GM21619 (cell line): ENCODE data around the gene KCNJ10.
A peak's percentile ranks its signal among the peaks of the same experiment; 100 is the strongest.

ENCODE experiments used
- ATAC-seq: cut with Tn5 transposase; IDR thresholded peaks from one replicate; pipeline ENCODE4 v1.9.1; 2021; ENCODE audit not compliant: unreplicated experiment

The KCNJ10 gene

DNA sequence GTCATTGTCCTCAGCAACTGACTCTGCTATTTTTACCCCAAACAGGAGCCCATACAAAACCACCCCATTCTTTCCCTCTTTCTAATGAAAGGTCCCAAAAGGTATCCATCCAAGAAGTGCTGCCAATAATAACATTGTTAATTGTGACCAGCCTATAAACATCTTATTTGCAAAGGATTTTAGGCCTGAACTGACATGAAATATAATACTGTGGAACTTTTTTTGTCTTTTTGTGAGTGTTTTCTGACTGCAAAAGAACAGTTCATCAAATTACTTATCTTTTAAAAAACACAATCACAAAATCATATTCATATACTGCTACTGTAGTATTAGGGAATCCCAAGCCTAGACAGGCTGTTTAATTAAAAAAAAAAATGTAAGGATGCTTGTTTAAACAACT is 41.5 kb downstream of the KCNJ10 start:
- no peak for ATAC-seq

DNA sequence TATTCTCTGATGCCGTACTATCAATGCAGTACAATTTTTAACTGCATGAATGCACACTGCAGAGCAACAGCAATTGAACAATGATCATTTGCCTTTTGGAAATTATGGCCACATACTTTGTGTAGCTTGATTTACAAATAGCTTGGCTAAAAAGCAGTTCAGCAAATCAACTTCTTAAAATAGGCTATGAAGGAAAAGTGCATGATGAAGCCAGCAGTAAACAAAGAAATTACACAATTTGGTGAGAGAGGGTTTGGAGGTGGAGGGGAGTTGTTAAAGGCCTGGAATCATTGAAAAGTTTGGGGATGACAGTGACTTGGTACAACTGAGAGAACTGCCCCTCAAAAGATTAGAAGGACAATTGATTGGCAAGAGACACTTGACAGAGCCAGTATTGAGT is 44.6 kb downstream of the KCNJ10 start:
- no peak for ATAC-seq

DNA sequence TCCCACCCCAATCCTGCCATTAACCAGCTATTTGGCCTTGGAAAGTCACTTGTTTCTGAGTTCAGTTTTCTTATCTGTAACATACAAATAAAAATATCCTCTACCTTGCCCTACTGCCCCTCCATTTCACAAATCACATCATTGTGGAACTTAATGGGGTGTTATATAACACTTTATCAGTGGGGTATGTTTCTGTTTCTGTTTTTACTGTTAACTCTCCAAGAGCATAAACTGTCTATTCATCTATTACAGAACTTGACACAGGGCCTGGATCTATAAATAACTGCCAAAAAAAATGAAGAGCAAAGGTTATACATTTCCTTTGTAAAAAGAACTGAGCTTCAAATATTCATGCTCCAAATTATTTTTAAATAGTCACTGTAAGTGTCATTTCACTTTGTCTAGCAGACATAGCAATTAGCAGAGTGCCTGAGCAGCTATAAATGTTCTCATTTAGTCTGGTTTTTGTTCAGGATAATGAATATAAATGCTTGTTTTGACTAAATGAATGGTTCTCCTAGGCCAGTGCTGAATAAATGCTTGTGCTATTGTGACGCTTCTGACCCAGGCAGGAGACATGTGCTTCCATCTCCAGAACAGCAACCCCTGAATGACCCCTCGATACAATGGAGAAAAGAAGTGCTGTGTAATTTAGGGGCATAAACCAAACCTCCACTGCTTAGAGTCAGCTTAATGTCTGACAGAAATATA is 45.6 kb downstream of the KCNJ10 start:
- ATAC-seq = no peak

DNA sequence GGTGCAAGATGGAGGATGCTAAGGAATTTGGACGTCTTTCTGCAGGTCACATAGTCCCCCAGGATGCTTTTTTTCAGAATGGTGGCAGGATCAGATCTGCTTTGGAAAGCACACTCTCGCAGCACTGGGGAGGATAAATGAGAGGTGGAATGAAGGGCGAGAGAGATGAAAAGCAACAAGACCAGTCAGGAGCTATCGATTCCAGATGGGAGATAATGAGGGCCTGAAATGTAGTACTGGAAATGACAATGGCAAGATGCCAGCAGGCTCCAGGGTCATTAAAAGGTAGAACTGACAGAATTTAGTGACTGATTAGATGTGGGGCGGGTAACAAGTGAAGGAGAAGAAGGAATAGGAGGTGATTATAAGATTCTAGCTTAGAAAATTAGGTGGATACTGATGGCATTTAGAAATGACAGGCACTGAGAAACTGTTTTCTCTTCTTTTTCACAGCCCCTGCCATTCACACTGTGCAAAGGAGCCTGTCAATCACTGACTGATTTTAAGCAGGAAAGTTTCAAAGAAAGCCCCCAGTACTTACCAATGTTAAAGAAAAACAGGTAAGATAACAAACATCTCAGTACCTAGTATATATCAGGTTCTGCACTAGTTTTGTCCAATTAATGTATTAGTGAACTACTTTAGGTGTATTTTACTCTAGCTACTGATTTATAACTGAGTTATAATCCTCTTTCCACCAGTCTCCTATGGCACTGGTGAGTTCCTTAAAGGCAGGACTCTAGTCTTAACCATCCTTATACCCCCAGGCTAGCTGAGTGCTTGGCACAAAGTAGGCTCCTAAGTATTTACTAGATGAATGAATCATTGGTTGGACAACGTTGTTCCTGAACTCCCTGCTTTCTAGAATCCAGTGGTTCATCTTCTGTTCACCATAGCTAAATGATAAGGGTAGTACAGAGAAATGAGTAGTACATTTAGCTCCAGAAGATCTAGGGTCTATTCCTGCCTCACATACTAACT is 47.3 kb downstream of the KCNJ10 start:
- no peak for ATAC-seq

DNA sequence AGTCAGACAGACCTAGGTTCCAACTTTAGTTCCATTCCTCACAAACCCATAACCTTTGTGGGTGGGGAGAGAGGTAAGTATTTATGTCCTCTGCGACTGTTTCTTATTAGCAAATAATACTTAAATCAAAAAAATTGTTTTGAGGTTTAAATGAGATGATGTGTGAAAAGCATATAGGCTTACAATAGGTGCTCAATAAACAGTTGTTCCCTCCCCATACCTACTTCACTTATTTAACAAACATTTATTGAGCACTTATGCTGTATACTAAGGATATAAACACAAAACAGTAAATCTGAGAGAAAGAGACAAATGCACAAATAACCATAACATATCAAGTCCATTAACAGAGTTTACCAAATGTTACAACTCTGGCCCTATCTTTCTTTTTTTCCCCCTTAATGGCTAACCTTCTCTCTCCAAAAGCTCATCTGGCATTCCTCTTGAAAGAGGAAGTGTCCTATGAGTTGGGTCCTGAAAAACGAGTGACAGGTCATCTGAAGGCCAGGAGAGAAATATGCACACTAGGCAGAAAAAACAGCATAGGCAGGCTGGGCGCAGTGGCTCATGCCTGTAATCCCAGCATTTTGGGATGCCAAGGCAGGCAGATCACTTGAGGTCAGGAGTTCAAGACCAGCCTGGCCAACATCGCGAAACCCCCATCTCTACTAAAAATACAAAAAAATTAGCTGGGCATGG is 48.4 kb downstream of the KCNJ10 start:
- no peak for ATAC-seq

DNA sequence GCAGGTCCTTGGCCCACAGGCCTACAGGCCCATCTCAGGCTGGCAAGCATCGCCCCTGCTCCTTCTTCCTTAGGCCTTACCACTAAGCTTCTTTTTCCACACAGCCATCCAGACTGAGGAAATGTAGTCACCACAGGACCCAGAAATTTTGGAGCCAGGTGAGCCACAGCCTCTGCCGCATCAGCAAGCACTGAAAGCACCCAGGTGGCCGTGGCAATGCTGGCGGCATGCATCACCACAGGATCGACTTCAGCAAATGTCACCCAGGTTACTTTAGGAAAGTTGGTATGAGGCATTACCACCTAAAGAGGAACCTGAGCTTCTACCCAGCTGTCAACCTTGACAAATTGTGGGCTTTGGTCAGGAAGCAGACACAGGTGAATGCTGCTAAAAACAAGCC is 49.8 kb downstream of the KCNJ10 start:
- no peak for ATAC-seq

DNA sequence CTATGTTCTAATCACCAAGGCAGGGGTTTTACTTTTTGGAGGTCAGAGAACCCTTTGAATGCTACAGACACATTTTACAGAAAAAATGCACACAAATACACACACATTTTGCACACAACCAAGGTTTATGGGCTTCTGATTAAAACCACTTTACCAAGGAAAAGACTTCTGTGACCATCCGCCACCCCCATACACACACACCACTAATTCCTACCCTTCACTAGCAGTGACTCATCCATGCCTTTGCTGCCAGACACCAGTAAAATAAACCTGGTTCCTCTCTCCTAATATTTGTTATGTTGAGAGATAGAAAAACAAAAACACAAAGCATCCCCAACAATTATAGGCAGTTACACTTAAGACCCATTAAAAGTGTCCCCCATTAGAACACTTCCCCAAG is 51.1 kb downstream of the KCNJ10 start:
- ATAC-seq = no peak

DNA sequence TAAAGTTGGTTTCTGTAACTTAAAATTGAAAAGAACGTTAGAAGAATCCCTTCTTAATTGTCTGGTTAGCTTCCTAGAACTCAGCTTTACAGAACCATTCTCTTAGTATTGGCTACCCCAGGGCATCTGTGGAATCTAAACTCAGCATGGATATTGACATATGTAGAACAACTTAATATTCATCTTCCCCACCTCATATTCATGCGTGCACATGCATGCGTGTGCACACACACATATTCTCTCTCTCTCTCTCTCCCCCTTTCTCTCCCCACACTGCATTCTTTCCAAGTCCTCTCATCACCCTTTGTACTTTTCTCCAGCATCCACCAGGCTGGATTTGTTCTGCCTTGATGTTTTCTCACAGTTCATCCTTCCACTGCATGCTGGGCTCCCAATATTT is 51.6 kb downstream of the KCNJ10 start:
- no peak for ATAC-seq

DNA sequence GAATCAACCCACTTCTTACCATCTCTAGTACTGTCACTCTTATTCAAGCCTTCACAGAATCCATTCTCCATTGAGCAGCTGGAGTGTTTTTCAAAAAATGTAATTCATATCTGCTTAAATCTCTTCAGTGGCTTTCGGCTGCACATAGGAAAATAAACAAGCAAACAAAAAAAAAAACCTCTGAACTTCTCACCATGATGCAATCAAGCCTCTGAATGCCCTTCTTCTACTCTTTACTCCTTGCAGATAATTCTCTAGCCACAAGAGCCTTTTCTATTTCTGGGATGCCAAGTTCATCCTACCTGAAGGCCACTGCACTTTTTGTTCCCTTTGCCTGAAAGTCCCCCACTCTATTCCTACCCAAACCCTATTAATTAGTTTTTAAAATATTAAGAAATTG is 52.4 kb downstream of the KCNJ10 start:
- no peak for ATAC-seq

DNA sequence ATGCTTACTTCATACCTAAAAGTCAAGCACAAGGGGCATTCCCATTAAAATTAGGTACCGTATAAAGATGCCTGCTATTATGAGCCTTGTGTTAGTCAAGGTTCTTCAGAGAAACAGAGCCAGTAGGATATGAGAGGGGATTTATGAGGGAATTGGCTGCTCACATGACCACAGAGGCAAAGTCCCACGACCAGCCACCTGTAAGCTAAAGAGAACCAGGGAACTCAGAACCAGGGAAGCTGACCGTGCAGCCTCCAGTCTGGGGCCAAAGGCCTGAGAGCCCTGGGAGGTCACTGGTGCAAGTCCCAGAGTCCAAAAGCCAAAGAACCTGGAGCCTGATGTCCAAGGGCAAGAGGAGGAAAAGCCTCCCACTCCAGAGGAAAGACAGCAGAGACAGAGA is 58.2 kb downstream of the KCNJ10 start:
- no peak for ATAC-seq

DNA sequence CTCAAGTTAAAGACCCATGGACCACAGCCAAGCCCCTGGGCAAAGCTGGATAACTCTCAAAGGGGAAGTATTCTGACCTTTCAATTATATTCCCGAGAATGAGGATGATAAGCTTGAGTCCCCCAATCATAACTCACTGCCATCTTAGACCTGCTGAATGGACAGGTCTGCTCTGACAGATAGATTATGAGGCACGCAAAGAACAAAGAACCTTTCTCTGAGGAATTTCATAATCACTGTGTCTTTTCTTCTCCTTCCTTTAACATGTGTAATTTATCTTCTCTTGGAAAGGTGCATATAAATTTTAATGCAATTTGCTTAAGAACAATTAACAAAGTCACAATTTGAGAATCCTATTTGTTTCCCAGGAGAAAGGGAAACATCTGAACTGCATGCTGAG is 60.2 kb downstream of the KCNJ10 start:
- ATAC-seq = no peak

DNA sequence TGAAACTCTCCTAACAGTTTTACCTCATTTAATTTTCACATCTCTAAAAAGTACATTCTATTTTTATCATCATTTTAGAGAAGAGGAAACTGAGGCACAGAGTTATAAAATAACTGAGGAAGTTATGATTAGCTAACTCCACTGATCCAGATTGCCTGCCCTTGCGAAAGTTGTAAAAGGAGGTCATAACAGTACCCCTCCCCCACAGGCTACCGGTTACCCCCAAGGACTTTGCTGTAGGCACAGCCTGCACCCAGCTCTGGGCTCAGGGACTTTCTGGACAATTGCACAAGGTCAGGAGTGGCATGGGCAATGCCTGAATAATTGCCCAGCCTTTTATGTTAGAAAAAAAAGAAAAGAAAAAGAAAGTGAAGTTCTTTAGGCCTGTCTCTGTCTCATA is 60.9 kb downstream of the KCNJ10 start:
- no peak for ATAC-seq

DNA sequence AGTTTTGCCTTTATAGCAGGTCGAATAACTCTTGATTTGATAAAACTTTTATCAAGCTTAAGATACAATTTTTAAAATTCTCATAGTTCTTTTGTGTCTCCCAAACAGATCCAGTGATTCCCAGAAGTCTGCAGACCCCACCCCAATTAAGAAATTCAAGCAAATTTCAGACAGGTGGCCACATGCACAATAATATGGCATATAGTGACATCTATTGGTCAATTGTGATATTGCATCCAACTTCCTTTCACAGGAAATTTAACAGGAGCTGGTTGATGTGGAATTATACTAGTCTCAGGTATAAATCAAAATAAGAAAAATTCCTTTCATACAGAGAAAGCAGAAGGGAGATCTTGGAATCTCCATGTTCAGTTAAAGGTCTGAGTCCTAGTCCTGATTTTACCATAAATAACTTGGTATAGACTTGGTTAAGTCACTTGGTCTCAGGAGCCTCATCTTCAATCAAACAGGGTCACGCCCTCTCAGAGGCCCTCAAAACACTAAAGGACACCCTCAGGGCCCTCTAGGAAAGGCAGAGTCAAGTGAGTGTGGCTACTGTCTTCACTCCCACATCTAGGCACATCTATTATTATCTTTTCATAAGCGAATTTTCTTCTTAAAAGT is 62.3 kb downstream of the KCNJ10 start:
- ATAC-seq = no peak

DNA sequence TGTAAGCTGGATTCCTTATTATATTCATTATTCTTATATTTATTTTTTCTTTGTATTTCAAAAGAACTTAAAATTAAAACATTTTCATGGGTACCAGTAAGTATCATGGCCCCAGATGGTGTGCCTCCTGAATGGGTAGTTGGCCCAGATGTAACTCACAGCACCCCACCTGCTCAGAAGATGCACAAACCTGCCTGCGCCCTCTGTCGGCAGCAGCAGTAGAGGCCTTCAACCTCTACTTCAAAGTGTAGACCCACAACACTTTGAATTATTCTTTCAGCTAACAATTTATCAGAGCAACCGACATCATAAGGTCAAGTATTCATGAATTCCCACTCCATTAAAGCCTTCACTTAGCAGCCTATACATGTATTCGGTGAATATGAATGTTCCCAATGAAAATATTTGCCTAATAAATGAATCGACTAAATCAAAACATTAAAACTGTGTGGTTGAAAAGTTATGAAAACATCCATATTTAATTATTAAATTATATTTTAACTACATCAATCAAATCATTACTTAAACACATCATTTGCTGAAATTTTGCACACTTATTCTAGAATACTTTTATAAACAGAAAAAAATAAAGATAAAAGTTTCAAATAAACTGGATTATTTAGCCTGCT is 63.5 kb downstream of the KCNJ10 start:
- peak; percentile 64 for ATAC-seq

DNA sequence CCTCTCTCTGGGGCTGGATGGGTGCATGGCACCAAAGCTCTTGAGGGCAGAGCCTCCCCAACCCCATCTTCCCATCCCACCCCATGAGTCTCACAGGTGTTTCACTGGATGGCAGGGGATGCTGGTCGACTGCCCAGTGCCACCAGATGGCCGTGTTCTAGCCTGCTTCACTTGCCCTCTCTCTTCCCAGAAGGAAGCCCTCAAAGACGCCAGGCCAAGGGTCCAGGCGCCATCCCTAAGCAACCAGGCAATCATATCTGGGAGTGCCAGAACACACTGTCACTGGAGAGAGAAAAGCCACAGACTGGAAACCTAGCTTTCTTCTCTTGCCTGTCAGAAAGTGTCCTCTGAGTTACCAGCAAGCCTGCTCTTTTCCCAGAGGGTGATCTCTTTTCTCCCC is 64.9 kb downstream of the KCNJ10 start:
- ATAC-seq = no peak

DNA sequence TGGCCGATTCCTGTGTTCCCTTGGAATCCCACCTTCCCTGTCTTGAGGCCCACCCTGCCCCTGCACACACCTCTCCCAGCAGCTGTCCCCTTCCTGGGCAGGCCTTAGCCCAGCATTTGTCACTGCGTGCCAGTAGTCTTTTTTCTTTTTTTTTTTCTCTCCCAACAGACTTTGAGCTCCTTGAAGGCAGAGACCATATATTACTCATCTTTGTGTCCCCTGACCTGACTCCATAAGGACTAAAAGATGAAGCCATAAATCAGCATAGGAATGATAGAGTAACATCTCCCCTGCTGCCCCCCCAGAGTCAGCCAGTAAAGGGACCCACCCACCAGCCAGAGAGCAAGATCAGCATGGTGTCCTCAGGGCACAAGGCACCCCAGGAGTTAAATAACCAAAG is 65.5 kb downstream of the KCNJ10 start:
- no peak for ATAC-seq

DNA sequence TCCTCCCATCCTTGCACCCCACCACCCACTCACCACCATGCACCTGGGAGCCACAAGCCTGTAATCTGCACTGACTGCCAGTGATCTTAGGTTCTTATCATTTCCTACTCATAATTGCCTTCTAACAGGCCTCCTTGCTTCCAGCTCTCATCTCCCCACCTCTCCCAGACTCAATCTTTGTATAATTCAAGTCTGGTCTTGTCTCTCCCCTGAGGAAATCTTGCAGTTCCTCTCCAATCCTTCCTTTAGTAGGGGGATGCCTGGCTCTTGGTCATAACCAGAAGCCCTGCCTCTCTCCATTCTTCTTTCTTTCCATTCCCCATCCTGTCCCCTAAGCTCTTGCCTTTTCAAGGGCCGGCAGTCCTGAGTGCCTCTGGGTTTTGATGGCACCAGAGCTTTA is 66.0 kb downstream of the KCNJ10 start:
- ATAC-seq = no peak

DNA sequence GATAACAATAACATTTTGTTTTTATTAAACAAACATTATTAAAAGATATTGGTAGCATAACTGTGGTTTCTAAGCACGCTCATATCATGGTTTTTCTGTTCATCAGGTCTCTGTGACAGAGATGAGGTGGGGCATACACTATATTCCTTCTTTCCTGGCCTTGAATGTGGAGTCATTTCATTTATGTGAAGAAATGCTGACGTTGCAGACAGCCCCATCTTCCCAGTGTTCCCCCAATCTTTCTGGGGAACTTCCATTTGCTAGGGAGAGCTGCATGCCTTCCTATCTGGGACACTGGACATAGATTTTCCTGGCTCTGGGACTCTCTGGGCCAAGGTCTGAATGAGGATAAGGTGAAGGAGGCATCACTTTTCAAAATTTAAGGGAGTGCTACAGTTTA is 68.5 kb downstream of the KCNJ10 start:
- no peak for ATAC-seq

DNA sequence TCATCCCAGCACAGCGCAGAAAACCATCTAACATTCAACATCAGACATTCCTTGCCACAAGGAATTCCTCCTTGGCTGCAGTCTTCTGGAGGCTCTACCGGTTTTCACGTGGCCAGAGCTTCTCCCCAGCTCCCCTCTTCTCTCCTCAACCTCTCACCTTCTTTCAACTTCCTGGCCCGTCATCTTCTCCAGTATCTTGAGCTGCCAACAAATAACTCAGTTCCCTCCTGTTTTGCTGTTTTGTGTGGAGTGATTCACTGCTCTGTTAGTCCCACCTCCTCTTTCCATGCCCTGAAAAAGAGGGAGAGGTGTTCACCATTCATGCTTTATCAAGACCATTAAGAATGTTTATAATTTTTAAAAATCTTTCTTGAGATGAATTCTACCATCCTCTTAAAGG is 70.8 kb downstream of the KCNJ10 start:
- ATAC-seq = no peak

DNA sequence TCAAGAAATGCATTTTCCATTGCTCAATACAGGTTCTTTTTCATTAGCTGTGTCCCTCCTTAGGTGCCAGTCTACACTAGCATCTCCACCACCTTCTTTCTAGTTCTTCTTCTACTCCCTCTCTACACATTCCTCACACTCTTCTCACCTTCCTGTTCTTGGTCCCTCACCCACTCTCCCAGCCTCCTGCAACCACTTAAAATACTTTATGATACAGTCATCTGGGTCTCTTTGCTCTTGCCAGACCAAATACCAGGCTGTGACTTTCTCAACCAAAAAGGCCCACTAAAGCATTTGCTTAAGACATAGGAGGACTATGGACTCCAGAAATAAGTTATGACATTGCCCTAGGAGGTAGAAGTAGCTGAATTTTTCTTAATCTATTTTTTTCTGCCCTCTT is 73.3 kb downstream of the KCNJ10 start:
- ATAC-seq = no peak

DNA sequence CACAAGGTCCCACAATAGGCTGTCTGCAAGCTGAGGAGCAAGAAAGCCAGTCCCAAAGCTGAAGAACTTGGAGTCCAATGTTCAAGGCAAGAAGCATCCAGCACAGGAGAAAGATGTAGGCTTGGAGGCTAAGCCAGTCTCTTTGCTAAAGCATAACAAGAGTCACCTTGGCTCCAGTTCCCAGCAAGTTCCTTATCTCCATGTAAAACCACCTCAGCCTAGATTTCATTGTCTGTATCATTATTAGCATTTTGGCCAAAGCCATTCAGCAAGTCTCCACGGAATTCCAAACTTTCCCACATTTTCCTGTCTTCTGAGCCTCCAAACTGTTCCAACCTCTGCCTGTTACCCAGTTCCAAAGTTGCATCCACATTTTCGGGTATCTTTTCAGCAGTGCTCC is 75.1 kb downstream of the KCNJ10 start:
- ATAC-seq = no peak
